ENCODE results near the gene USP13.

DNA sequence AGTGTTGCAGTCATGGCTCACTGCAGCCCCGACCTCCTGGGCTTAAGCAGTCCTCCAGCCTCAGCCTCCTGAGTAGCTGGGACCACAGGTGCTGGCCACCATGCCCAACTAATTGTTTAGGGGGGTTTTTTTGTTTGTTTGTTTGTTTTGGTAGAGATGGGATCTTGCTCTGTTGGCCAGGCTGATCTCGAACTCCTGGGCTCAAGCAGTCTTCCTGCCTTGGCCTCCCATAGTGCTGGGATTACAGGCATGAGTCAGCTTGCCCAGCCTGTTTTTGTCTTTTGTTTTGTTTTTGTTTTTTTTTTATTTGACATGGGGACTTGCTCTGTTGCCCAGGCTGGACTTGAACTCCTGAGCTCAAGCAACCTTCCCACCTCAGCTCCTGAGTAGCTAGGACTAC lies 30.8 kb upstream of the USP13 start:
- TF ChIP-seq POLR2A (IDR thresholded peaks at IDR 0.05), result no peak
- TF ChIP-seq, protein P1, sequence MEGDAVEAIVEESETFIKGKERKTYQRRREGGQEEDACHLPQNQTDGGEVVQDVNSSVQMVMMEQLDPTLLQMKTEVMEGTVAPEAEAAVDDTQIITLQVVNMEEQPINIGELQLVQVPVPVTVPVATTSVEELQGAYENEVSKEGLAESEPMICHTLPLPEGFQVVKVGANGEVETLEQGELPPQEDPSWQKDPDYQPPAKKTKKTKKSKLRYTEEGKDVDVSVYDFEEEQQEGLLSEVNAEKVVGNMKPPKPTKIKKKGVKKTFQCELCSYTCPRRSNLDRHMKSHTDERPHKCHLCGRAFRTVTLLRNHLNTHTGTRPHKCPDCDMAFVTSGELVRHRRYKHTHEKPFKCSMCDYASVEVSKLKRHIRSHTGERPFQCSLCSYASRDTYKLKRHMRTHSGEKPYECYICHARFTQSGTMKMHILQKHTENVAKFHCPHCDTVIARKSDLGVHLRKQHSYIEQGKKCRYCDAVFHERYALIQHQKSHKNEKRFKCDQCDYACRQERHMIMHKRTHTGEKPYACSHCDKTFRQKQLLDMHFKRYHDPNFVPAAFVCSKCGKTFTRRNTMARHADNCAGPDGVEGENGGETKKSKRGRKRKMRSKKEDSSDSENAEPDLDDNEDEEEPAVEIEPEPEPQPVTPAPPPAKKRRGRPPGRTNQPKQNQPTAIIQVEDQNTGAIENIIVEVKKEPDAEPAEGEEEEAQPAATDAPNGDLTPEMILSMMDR (IDR thresholded peaks at IDR 0.05), result no peak

Measured in adrenal gland (tissue), 5 donors.